K562 (cell line): ENCODE measurements around the gene GIMAP7. TPM values are rescaled to one million over a fixed set of nuclear protein-coding genes. Genes with fewer than 3 reads are reported as not detected.

Experiments
- ATAC-seq: fragments of 200-7000 bp; cut with Tn5 transposase; 3 replicates; pipeline ENCODE4 v1.9.1; 2020; ENCODE audit warnings: moderate library complexity
- BruUV-seq: library from RNA; stranded (reverse); fragments of 400-500 nt; replicated peaks from 2 replicates; lab custom pipeline; 2021; lab: Mats Ljungman, UMichigan
- CTCF ChIA-PET: fragments of 300-600 bp; formaldehyde crosslinking; extraction: SDS; loops from one replicate; lab custom pipeline; 2021; ENCODE audit warnings: low intra/inter-chr PET ratio; lab: Yijun Ruan, JAX
- POLR2A ChIA-PET: fragments of 300-600, 350-650 bp; sonication (Branson Sonifier 250); formaldehyde crosslinking; extraction: SDS; loops from one replicate; lab custom pipeline; 2021; ENCODE audit warnings: antibody characterized with exemption, inconsistent platforms; lab: Yijun Ruan, JAX
- DNase-seq, 4 experiments: peaks; one replicate each; pipeline versions ENCODE4 v3.0.0 to v3.0.0-alpha.2; 2011 to 2018; ENCODE audit warnings: low spot score in 3 of 4, mixed read lengths in 3 of 4; ENCODE audit errors: extremely low read depth in 1 of 4
- FAIRE-seq: peaks from 2 replicates; lab custom pipeline; 2011; peaks lifted over from hg19 to GRCh38; lab: Jason Lieb, UNC
- H2AFZ ChIP-seq: 2 replicates; pipeline ENCODE4 v1.6.0; 2011; ENCODE audit warnings: low read depth, low read length, control low read depth, inconsistent platforms
- H3K27ac ChIP-seq: fragments of 200-600 bp; 3 replicates; pipeline ENCODE4 v1.8.0; 2011; ENCODE audit warnings: low read depth, mild to moderate bottlenecking, control low read depth, inconsistent platforms, low read length, moderate library complexity, mixed read lengths; ENCODE audit errors: extremely low read depth
- H3K27me3 ChIP-seq, 2 experiments: fragments of 300-600 bp in 1 of 2; 2 replicates in 1 of 2; 3 replicates in 1 of 2; pipeline versions ENCODE4 v1.6.0 to v1.8.0; 2011; ENCODE audit warnings: inconsistent platforms in 2 of 2, low read length in 2 of 2, mild to moderate bottlenecking in 1 of 2, mixed read lengths in 1 of 2, moderate library complexity in 1 of 2; ENCODE audit not compliant: control insufficient read depth in 2 of 2, insufficient read depth in 2 of 2
- H3K36me3 ChIP-seq: fragments of 300-600 bp; 3 replicates; pipeline ENCODE4 v1.8.0; 2011; ENCODE audit warnings: mild to moderate bottlenecking, low read length, inconsistent platforms; ENCODE audit not compliant: control insufficient read depth, insufficient read depth
- H3K4me1 ChIP-seq, 2 experiments: fragments of 200-600 bp in 1 of 2; replicated peaks in 1 of 2; 2 replicates in 1 of 2; 3 replicates in 1 of 2; pipeline versions ENCODE4 v1.5.1 to v1.8.0; 2011; ENCODE audit warnings: inconsistent platforms in 2 of 2, low read length in 2 of 2, mild to moderate bottlenecking in 1 of 2, mixed read lengths in 1 of 2, moderate library complexity in 1 of 2; ENCODE audit not compliant: control insufficient read depth in 2 of 2, insufficient read depth in 2 of 2
- H3K4me2 ChIP-seq: 2 replicates; pipeline ENCODE4 v1.6.1; 2011; ENCODE audit warnings: low read length, control low read depth, inconsistent platforms, mixed read lengths; ENCODE audit not compliant: insufficient read depth
- H3K4me3 ChIP-seq: fragments of 200-600 bp; sonication (generic), shearing (Covaris generic); 2 replicates; pipeline ENCODE4 v1.5.1; 2016; ENCODE audit warnings: control low read depth, inconsistent platforms
- H3K79me2 ChIP-seq: fragments of 200-600 bp; 3 replicates; pipeline ENCODE4 v1.8.0; 2011; ENCODE audit warnings: low read length, inconsistent platforms; ENCODE audit not compliant: control insufficient read depth, insufficient read depth
- H3K9ac ChIP-seq, 2 experiments: 2 replicates each; pipeline versions ENCODE4 v1.6.0 to v1.6.1; 2011; ENCODE audit warnings: low read depth in 2 of 2, low read length in 2 of 2, control low read depth in 1 of 2, inconsistent platforms in 1 of 2, mild to moderate bottlenecking in 1 of 2, mixed read lengths in 1 of 2; ENCODE audit not compliant: insufficient read depth in 1 of 2
- H3K9me1 ChIP-seq: one replicate; pipeline ENCODE4 v1.6.0; 2011; ENCODE audit warnings: inconsistent platforms, mild to moderate bottlenecking, low read length, moderate library complexity; ENCODE audit not compliant: control insufficient read depth, insufficient read depth
- H3K9me3 ChIP-seq: replicated peaks from 2 replicates; pipeline ENCODE4 v1.5.1; 2011; ENCODE audit warnings: low read depth, low read length, inconsistent platforms; ENCODE audit not compliant: control insufficient read depth, insufficient read depth
- H4K20me1 ChIP-seq: replicated peaks from 2 replicates; pipeline ENCODE4 v1.6.1; 2011; ENCODE audit warnings: low read length, inconsistent platforms, mixed read lengths; ENCODE audit not compliant: control insufficient read depth, insufficient read depth
- CCAR2 ChIP-seq: fragments of 200-400 bp; formaldehyde crosslinking; IDR thresholded peaks from 2 replicates; pipeline ENCODE4 v1.6.1; 2017; ENCODE audit warnings: mild to moderate bottlenecking, low read depth, low read length
- HDAC3 ChIP-seq: fragments of 450-650 bp; IDR thresholded peaks from 2 replicates; pipeline ENCODE4 v1.6.1; 2018; ENCODE audit warnings: borderline replicate concordance, mild to moderate bottlenecking, moderate library complexity; ENCODE audit not compliant: partially characterized antibody
- HNRNPLL ChIP-seq: fragments of 200-400 bp; formaldehyde crosslinking; IDR thresholded peaks from 2 replicates; pipeline ENCODE4 v1.6.1; 2017; ENCODE audit warnings: low read length, low read depth, mild to moderate bottlenecking; ENCODE audit not compliant: poor library complexity, severe bottlenecking
- KDM2B ChIP-seq: fragments of 250-450 bp; sonication (Bioruptor Pico); IDR thresholded peaks from 2 replicates; pipeline ENCODE4 v1.8.0; 2021; ENCODE audit warnings: mild to moderate bottlenecking, moderate library complexity
- NUFIP1 ChIP-seq: fragments of 450-650 bp; IDR thresholded peaks from 2 replicates; pipeline ENCODE4 v1.6.1; 2018; ENCODE audit not compliant: partially characterized antibody
- PTBP1 ChIP-seq: fragments of 200-400 bp; formaldehyde crosslinking; IDR thresholded peaks from 2 replicates; pipeline ENCODE4 v1.6.1; 2017; ENCODE audit warnings: low read depth, low read length
- SREBF1 ChIP-seq: fragments of 150-350 bp; IDR thresholded peaks from 2 replicates; pipeline ENCODE4 v1.6.1; 2014; ENCODE audit warnings: antibody characterized with exemption, low read depth, low read length, borderline replicate concordance
- SRSF9 ChIP-seq: fragments of 200-400 bp; formaldehyde crosslinking; IDR thresholded peaks from 2 replicates; pipeline ENCODE4 v1.6.1; 2017; ENCODE audit warnings: low read depth, low read length, borderline replicate concordance
- TAF1 ChIP-seq: IDR thresholded peaks from 2 replicates; pipeline ENCODE4 v1.6.1; 2011; ENCODE audit warnings: mild to moderate bottlenecking, low read length, moderate library complexity; ENCODE audit not compliant: insufficient read depth, control insufficient read depth, severe bottlenecking; ENCODE audit errors: extremely low read depth
- YBX1 ChIP-seq: fragments of 450-650 bp; IDR thresholded peaks from 2 replicates; pipeline ENCODE4 v1.7.1; 2016; ENCODE audit warnings: mild to moderate bottlenecking
- ZNF121 ChIP-seq: sonication (generic); formaldehyde crosslinking; conservative IDR thresholded peaks from 2 replicates; pipeline ENCODE4 v1.8.0; 2022; ENCODE audit warnings: missing genetic modification reagents
- ZNF124 ChIP-seq: sonication (generic); formaldehyde crosslinking; IDR thresholded peaks from 2 replicates; pipeline ENCODE4 v1.8.1; 2022; ENCODE audit warnings: missing genetic modification reagents
- WGBS: fragments of 100-300 bp; shearing (Covaris generic); methylation state at CpG from one replicate; pipeline ENCODE4 v1.1.6; 2016; ENCODE audit warnings: low coverage, mixed read lengths; ENCODE audit not compliant: insufficient coverage; ENCODE audit errors: missing lambda C conversion rate; 5-methylcytosine and 5-hydroxymethylcytosine counted together
- in situ Hi-C: fragments of 300-500 bp; cut with MboI; formaldehyde crosslinking; loops from 4 replicates; pipeline ENCODE4 v1.15.0; 2018; ENCODE audit warnings: inconsistent platforms, mixed read lengths
- intact Hi-C: fragments of 100-400 bp; cut with micrococcal nuclease; formaldehyde crosslinking; loops from 2 replicates; pipeline ENCODE4 v1.14.2; 2022
- polyA plus RNA-seq, 8 experiments: library from polyadenylated mRNA; depleted of rRNA in 4 of 8; stranded (reverse) in 5 of 8; unstranded in 3 of 8; fragments of >200 nt; fragmentation: Nextera tagmentation in 2 of 8; fragmentation: Illumina TruSeq in 1 of 8; extraction: Ambion mirVana in 2 of 8; extraction: Trizol in 1 of 8; gene quantifications; 2 replicates each; pipeline versions ENCODE4 v1.2.1 to v1.2.3, GENCODE V29; 2011 to 2014; ENCODE audit warnings: inconsistent platforms in 1 of 8, missing spikeins in 1 of 8
- total RNA-seq, 7 experiments: library from RNA; depleted of rRNA in 6 of 7; stranded (reverse); fragments of >200 nt in 6 of 7; fragmentation: Illumina TruSeq in 2 of 7; extraction: Trizol in 2 of 7; gene quantifications; 2 replicates each; pipeline versions ENCODE4 v1.2.1 to v1.2.3, GENCODE V29; 2011 to 2021; ENCODE audit warnings: low replicate concordance in 1 of 7
- TF ChIP-seq, protein P1 (sequence below): fragments of 250-450 bp; sonication (Bioruptor Pico); IDR thresholded peaks from 2 replicates; pipeline ENCODE4 v1.5.0; 2021; ENCODE audit warnings: mild to moderate bottlenecking, moderate library complexity

The GIMAP7 gene
- total and polyA plus RNA-seq, 9 of the 15 experiments (the other 6 are each of a cell fraction or from before 2014, with no cell fraction given): 0.42 TPM; not detected in 8

DNA sequence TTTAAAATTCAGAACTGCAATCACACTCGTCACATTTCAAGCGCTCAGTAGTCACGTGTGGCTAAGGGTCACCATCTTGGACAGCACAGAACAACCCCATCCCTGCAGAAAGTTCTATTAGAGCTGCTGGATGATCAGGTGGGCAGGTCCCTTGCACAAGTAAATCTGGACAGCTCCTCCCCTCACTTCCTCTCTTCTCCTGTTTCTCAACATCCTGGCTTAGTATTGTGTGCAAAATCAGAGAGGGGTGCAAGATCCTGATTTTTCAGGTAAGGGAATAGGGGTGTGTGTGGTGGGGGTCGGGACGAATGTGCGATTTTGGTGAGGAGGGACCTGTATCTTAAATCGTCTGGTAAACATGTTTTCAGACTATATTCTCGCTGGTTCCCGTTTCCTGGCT lies 52.5 kb downstream of the GIMAP7 start, which contains the start of gene GIMAP4 (continued):
- TF ChIP-seq HDAC3 (no peak), HNRNPLL (no peak), YBX1 (no peak), PTBP1 (no peak), SRSF9 (no peak), ZNF121 (CRISPR knock-in tag) (no peak), NUFIP1 (no peak)

DNA sequence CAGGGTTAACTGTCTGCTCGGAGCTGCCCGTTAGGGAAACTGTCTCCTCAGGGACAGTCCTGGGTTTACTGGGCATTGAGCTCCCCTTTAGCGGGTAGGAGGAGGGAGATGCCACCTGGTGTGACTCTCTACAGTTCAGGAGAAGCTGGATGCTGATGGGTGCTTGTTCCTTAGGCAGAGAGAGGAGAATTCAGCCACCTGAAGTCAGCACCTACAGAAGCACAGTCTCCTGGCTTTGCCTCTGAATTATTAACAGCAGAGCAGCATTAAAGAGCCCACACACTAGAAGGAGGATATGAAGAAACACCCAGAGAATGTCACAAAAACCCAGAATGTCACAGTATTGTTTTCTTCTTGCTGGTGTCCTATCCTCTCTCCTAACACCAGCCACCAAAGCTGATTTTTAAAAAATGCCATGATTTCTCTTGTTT lies 53.2 kb downstream of the GIMAP7 start:
- DNase-seq: no peak
- BruUV-seq: no TSS peak
- Histone ChIP-seq H3K9me1 (no peaks in the 10 kb centered on the region), H2AFZ (no peak overlapping the region), H3K4me2 (no peak overlapping the region), H3K4me1 (no peaks in the 10 kb centered on the region), H3K27me3 (peaks cover 0 to 24% of the 10 kb centered on the region in 2 experiments; a peak in 3 of 5 replicates), H3K36me3 (no peaks in the 10 kb centered on the region), H3K79me2 (no peaks in the 10 kb centered on the region), H4K20me1 (no peaks in the 10 kb centered on the region), H3K9me3 (no peaks in the 10 kb centered on the region), H3K4me3 (no peak overlapping the region), H3K9ac (no peak overlapping the region), H3K27ac (no peak overlapping the region)
- no peak for ATAC-seq
- intact Hi-C loops (loop anchor here (5.0 kb wide), 1 partner anchor 121 kb away; no protein-coding TSS in a partner anchor), in situ Hi-C loops (no loop called here)
- no peak for FAIRE-seq
- ChIA-PET POLR2A (interaction anchor here (0.9 kb wide), 1 partner anchor 8 kb away, joined by 4 read pairs; no protein-coding TSS in a partner anchor), CTCF (no interaction called here)
- 0% methylated on average over 3 of the region's 3 CpGs for WGBS
- no peak for TF ChIP-seq KDM2B (CRISPR knock-in tag)
- no peak for TF ChIP-seq SREBF1
- TF ChIP-seq, protein P1, sequence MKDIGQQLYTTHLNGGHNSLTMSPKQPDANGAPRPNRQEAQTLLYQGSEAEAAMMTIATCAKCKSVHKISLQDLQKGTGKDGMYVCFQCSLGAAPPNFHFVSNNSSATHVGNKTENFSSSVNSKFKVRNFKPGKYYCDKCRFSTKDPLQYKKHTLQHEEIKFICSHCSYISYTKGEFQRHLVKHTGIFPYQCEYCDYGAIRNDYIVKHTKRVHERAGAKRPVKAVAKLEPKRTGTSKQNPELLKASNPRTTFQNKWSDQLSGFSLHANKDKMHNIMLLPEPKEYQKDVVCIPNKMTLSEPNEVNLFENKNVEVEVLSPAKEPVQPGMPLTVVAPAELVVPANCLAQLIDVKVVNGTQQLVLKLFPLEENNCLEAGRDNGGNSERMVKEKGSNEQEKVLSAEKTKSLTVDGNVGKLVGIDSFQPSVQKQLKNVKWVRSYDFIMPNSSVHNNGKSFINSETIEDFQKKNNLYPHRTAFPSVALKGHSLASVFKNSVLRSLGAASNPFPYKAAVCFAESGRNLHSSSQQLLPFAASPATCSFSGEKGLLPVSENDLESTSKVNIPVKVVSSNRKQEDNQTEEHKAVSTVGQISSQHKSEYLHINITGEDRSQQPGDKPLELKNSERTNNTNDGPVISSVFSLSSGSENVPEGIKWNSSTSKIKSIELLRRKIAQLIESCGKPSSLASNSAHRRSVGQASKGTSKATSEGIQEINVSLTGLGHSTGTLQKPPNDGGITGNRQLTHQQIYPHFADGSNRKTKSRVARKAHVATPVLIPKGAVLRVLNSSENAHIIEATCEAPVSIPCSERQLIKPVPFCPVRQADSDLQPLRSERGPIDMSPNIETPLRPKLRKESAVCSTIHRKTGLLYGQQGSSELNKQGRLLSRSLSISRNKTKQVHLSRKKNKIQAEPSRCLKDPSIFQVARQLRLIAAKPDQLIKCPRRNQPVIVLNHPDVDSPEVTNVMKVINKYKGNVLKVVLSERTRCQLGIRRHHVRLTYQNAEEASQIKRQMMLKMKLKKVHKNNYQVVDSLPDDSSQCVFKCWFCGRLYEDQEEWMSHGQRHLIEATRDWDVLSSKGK (CRISPR knock-in tag): no peak
- no peak for TF ChIP-seq ZNF124 (CRISPR knock-in tag)
- no peak for TF ChIP-seq TAF1
- TF ChIP-seq CCAR2: no peak
